KMS-11 (cell line): ENCODE measurements around the gene GPR62.

ENCODE experiments used
- H2AFZ ChIP-seq: fragments of 200-600 bp; sonication (generic); 2 replicates; pipeline ENCODE4 v1.6.1; 2016; ENCODE audit warnings: antibody characterized with exemption, mixed run types, low read depth
- H3K27ac ChIP-seq: fragments of 200-600 bp; sonication (generic); 2 replicates; pipeline ENCODE4 v1.6.1; 2016; ENCODE audit warnings: mild to moderate bottlenecking, mixed run types
- H3K27me3 ChIP-seq: fragments of 200-600 bp; sonication (generic); 2 replicates; pipeline ENCODE4 v1.6.1; 2017; ENCODE audit warnings: mild to moderate bottlenecking, low read depth, mixed run types, moderate library complexity; ENCODE audit not compliant: insufficient read depth
- H3K36me3 ChIP-seq: fragments of 200-600 bp; sonication (generic); 2 replicates; pipeline ENCODE4 v1.6.1; 2017; ENCODE audit warnings: mild to moderate bottlenecking, mixed run types; ENCODE audit not compliant: insufficient read depth
- H3K4me1 ChIP-seq: fragments of 200-600 bp; sonication (generic); 2 replicates; pipeline ENCODE4 v1.6.1; 2016; ENCODE audit warnings: mild to moderate bottlenecking, low read depth, mixed run types; ENCODE audit not compliant: poor library complexity, severe bottlenecking
- H3K4me2 ChIP-seq: fragments of 200-600 bp; sonication (generic); 2 replicates; pipeline ENCODE4 v1.7.0; 2016; ENCODE audit warnings: mild to moderate bottlenecking, mixed run types
- H3K4me3 ChIP-seq: fragments of 200-600 bp; sonication (generic); IDR thresholded peaks from 2 replicates; pipeline ENCODE4 v1.6.1; 2017; ENCODE audit warnings: low read depth, low read length, mixed read lengths; ENCODE audit not compliant: insufficient read depth
- H3K79me2 ChIP-seq: fragments of 200-600 bp; sonication (generic); 2 replicates; pipeline ENCODE4 v1.6.1; 2016; ENCODE audit warnings: low read depth, mixed run types; ENCODE audit not compliant: insufficient read depth
- H3K9ac ChIP-seq: fragments of 200-600 bp; sonication (generic); 2 replicates; pipeline ENCODE4 v1.6.1; 2016; ENCODE audit warnings: mild to moderate bottlenecking, mixed run types
- H4K20me1 ChIP-seq: fragments of 200-600 bp; sonication (generic); 2 replicates; pipeline ENCODE4 v1.6.1; 2016; ENCODE audit warnings: mild to moderate bottlenecking, mixed run types; ENCODE audit not compliant: insufficient read depth
- CTCF ChIP-seq: fragments of 200-600 bp; sonication (generic); conservative IDR thresholded peaks from 2 replicates; pipeline ENCODE4 v1.6.1; 2017; ENCODE audit warnings: low read depth, mild to moderate bottlenecking, antibody characterized with exemption, low read length, moderate library complexity, mixed read lengths

The GPR62 gene

DNA sequence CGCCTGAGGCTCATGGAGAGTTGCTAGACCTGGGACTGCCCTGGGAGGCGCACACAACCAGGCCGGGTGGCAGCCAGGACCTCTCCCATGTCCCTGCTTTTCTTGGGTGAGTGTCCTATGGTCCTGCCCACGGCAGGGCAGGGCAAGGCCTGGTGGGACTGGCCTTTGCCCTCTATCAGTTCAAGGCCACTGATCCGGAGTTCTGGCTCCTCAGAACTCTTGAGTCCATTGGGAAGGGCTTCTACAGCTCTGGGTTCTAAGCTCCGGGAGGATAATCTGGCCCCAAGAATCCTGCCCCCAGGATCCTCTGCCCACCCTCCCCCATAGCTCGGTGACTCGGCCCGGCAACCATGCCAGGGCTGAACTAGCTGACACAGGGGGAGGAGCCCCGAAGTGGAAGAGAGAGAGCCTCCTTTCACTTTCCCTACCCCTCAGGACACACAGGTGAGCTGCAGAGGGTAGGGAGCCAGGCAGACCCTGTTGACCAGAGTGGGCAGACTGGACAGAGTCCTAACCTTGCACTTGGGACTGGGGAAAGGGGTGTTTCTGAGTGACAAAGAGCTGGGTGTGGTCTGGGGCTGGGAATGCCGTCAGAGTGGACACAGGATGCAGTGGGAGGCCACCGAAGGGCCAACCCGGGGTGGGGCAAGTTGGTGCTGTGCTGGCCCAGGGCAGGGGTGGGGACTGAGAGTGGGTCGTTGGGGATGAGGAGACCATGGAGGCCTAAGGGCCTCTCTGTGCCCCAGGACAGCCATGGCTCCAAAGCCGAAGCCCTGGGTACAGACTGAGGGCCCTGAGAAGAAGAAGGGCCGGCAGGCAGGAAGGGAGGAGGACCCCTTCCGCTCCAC, 12.4 kb upstream of the GPR62 start:
- no peak for TF ChIP-seq CTCF
- Histone ChIP-seq H3K36me3 (no peaks in the 10 kb centered on the region), H3K79me2 (peaks cover 23% of the 10 kb centered on the region), H3K4me1 (peaks cover 4% of the 10 kb centered on the region), H3K4me2 (peak overlapping the region; percentile 77), H3K27ac (peak overlapping the region; percentile 53), H4K20me1 (no peaks in the 10 kb centered on the region), H3K27me3 (no peaks in the 10 kb centered on the region), H3K9ac (peak overlapping the region; percentile 66), H2AFZ (peak overlapping the region; percentile 73), H3K4me3 (no peak overlapping the region)

DNA sequence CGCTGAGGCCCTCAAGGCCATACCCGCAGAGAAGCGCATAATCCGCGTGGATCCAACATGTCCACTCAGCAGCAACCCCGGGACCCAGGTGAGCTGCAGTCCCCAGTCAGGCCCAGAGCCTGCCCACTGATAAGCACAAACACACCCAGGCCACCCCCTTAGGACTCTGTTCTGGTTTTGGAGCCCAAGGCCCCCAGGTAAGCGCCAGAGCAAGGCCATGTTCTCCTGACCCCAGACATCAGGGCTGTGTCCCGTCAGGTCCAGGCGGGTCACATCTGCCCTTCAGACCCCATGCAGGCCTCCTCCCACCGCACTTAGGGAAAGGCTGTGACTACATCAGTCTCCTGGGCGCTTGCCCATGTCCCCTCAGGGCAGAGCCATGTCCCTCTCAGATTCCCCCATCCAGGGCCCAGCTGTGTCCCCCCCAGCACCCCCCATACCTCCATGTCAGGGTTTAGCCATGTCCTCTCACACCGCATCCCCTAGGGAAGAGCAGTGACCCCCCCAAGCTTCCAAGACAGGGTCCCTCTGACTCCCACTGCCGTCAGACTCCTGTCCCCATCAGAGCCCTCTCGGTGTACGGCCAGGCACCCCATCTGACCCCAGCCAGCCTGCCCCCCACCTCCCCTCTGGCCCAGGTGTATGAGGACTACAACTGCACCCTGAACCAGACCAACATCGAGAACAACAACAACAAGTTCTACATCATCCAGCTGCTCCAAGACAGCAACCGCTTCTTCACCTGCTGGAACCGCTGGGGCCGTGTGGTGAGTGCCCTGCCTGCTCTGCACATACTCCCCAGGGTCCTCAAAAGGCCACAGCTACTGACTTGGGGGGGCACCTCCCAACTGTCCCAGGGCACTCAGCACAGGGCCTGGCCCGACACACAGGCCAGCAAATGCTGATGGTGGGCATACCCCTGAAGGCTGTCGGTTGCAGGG, 11.5 kb upstream of the GPR62 start:
- peaks cover 4% of the 10 kb centered on the region for H3K4me1 ChIP-seq
- H3K4me2 ChIP-seq = no peak overlapping the region
- H4K20me1 ChIP-seq = no peaks in the 10 kb centered on the region
- no peak for TF ChIP-seq CTCF
- peaks cover 23% of the 10 kb centered on the region for H3K79me2 ChIP-seq
- H3K9ac ChIP-seq = no peak overlapping the region
- H3K27me3 ChIP-seq = no peaks in the 10 kb centered on the region
- H3K36me3 ChIP-seq = no peaks in the 10 kb centered on the region
- H3K4me3 ChIP-seq = no peak overlapping the region
- no peak overlapping the region for H3K27ac ChIP-seq
- H2AFZ ChIP-seq = no peak overlapping the region

- Histone ChIP-seq H3K36me3 (no peaks in the 10 kb centered on the region), H2AFZ (no peak overlapping the region), H3K9ac (no peak overlapping the region), H3K4me3 (no peak overlapping the region), H3K4me1 (peaks cover 4% of the 10 kb centered on the region), H4K20me1 (no peaks in the 10 kb centered on the region), H3K4me2 (no peak overlapping the region), H3K27me3 (no peaks in the 10 kb centered on the region), H3K27ac (no peak overlapping the region), H3K79me2 (peaks cover 20% of the 10 kb centered on the region)
- no peak for TF ChIP-seq CTCF
Observed at GRCh38 chr3:51944451-51945021, 10.6 kb upstream of the GPR62 start.

- TF ChIP-seq CTCF = no peak
- Histone ChIP-seq H3K79me2 (peaks cover 13% of the 10 kb centered on the region), H3K27ac (no peak overlapping the region), H3K27me3 (no peaks in the 10 kb centered on the region), H3K4me3 (no peak overlapping the region), H3K4me1 (no peaks in the 10 kb centered on the region), H3K36me3 (no peaks in the 10 kb centered on the region), H2AFZ (no peak overlapping the region), H3K4me2 (no peak overlapping the region), H4K20me1 (no peaks in the 10 kb centered on the region), H3K9ac (no peak overlapping the region)
Observed at GRCh38 chr3:51945031-51945840, 9.9 kb upstream of the GPR62 start.
